Cardiac fibroblast (primary cell): ENCODE results near the gene SFMBT2.
"Not testable (repeated sequence)": the region's sequence is repeated elsewhere in the genome, so short reads cannot be mapped to it uniquely, and the experiment has no call there.

Source experiments
- DNase-seq, 2 donors: peaks; one replicate each; pipeline versions ENCODE4 v3.0.0 to v3.0.0-alpha.2; 2010; ENCODE audit warnings: low read depth in 2 of 2
- H3K4me3 ChIP-seq, 2 donors: replicated peaks in 1 of 2; 1 replicate in 1 of 2; 2 replicates in 1 of 2; pipeline ENCODE4 v1.5.1; 2011; ENCODE audit warnings: low read depth in 2 of 2, low read length in 2 of 2, mild to moderate bottlenecking in 2 of 2, moderate library complexity in 1 of 2
- TF ChIP-seq, protein P1 (sequence below): IDR thresholded peaks from one replicate; pipeline ENCODE4 v1.5.1; 2011; ENCODE audit warnings: low read depth, mild to moderate bottlenecking, low read length, inconsistent platforms

Gene SFMBT2

DNA sequence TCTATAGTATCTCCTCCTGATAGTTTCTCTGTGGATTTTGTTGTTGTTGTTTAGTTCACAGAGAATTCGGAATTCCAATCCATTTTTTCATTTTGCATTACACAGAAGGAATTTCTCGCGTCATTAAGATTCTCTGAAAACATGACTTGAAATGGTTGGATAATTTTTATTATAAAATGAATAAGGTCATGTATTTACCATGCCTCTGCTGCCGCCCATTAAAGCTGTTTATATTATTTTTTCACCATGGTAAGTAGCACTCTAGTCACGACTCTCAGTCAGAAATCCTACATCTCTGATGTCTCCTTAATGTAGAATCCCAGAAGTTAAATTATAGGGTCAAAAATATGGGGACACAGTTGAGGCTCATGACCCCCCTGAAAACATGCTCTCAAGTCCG is 19.1 kb downstream of the SFMBT2 start:
- TF ChIP-seq, protein P1, sequence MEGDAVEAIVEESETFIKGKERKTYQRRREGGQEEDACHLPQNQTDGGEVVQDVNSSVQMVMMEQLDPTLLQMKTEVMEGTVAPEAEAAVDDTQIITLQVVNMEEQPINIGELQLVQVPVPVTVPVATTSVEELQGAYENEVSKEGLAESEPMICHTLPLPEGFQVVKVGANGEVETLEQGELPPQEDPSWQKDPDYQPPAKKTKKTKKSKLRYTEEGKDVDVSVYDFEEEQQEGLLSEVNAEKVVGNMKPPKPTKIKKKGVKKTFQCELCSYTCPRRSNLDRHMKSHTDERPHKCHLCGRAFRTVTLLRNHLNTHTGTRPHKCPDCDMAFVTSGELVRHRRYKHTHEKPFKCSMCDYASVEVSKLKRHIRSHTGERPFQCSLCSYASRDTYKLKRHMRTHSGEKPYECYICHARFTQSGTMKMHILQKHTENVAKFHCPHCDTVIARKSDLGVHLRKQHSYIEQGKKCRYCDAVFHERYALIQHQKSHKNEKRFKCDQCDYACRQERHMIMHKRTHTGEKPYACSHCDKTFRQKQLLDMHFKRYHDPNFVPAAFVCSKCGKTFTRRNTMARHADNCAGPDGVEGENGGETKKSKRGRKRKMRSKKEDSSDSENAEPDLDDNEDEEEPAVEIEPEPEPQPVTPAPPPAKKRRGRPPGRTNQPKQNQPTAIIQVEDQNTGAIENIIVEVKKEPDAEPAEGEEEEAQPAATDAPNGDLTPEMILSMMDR = no peak
- no peak overlapping the region for H3K4me3 ChIP-seq
- no peak for DNase-seq

GRCh38 chr10:7390689-7391110 is 20.1 kb downstream of the SFMBT2 start:
- not testable (repeated sequence) for H3K4me3 ChIP-seq

DNA sequence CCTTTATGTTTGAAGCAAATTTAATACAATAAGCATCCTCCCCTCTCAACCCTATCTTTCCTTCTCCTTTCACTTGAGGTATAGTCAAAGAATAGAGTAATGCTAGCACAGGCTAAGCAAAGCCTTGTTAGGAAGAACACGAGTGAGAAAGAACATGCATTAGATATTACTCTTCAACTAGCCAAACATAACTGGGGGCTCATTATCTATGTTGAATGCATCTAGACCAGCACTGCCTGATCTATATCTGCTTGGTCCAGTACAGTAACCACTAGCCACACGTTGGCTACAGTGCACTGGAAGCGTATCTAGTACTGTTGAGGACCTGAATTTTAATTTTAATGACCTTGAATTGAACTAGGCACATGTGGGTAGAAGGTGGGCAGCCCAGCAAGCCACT is 21.0 kb downstream of the SFMBT2 start:
- TF ChIP-seq, protein P1 = no peak
- DNase-seq = no peak
- H3K4me3 ChIP-seq = no peak overlapping the region

More at GRCh38 chr10:7390689-7391110, 20.1 kb downstream of the SFMBT2 start:
- DNase-seq = not testable (repeated sequence)

DNA sequence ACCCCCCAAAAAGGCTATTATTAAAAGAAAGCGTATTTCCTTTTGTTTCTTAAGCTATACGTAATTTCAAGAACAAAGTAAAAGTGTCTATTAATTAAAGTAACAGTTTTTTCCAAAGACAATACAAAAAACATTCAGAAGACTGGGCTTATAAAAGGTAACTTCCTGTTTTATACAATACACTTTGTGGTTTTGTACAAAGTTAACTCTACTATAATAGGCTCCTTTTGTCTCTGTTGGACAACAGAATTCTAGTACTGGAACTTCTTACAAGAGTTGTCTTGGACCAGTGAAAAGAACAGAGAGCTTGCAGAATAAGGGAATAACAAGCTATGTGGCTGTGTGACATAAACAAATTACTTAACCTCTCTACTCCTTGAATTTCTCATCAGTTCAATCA is 21.5 kb downstream of the SFMBT2 start:
- DNase-seq = no peak
- no peak overlapping the region for H3K4me3 ChIP-seq
- TF ChIP-seq, protein P1 = no peak

DNA sequence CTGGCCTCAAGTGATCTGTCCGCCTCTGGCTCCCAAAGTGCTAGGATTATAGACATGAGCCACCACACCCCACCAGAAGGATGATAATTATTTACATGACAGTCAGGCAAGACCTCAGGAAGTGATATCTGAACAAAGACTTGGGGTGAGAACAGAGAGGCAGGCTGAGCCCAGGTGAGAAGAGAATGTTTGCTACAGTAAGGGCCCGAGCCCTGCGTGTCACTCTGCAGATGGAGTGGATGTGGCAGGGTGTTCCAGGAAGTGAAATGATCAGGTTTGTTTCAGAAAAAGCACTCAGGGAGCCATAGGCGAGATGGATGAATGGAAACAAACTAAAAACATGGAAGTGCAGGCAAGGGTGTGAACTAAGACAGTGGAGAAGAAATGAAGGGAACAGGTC is 22.2 kb downstream of the SFMBT2 start:
- DNase-seq = no peak
- no peak overlapping the region for H3K4me3 ChIP-seq

DNA sequence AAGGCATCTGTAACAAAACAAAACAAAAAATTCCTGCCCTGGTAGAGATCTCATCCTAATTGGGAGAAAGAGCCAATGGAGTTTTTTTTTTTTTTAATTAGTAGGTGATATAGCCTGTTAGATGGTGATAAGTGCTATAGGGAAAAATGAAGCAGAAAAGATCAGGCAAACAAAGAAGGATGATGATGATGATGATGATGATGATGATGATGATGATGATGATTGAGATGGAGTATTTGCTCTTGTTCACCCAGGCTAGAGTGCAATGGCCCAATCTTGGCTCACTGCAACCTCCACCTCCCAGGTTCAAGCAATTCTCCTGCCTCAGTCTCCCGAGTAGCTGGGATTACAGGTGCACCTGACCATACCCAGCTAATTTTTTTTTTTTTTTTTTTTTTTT is 22.7 kb downstream of the SFMBT2 start:
- not testable (repeated sequence) for H3K4me3 ChIP-seq, DNase-seq

More for the DNA sequence above, 22.2 kb downstream of the SFMBT2 start:
- TF ChIP-seq, protein P1 = no peak

- DNase-seq = no peak
- TF ChIP-seq, protein P1 = no peak
- H3K4me3 ChIP-seq = no peak overlapping the region
Measured at GRCh38 chr10:7385114-7385513, 25.7 kb downstream of the SFMBT2 start.

GRCh38 chr10:7383442-7383841 is 27.4 kb downstream of the SFMBT2 start:
- TF ChIP-seq, protein P1 = no peak
- no peak for DNase-seq
- H3K4me3 ChIP-seq = no peak overlapping the region
